HG02973 (cell line): ENCODE measurements around the gene CCM2.

Experiments
- ATAC-seq: cut with Tn5 transposase; IDR thresholded peaks from one replicate; pipeline ENCODE4 v1.9.1; 2021; ENCODE audit warnings: moderate library complexity; ENCODE audit not compliant: unreplicated experiment

The CCM2 gene

GRCh38 chr7:45000093-45001032 lies at the start of gene CCM2:
Gene CCM2, plus strand, starts transcription at chr7:45000201. Its CDS starts 133 bp downstream, at chr7:45000334.
- ATAC-seq: peak; percentile 5

GRCh38 chr7:44953156-44953555 lies 46.8 kb upstream of the CCM2 start:
- no peak for ATAC-seq

GRCh38 chr7:44955733-44956132 lies 44.3 kb upstream of the CCM2 start:
- ATAC-seq: no peak

- ATAC-seq: no peak
Measured at GRCh38 chr7:44956157-44956766, 43.7 kb upstream of the CCM2 start.

- no peak for ATAC-seq
Measured at GRCh38 chr7:44958645-44959344, 41.2 kb upstream of the CCM2 start.

- no peak for ATAC-seq
Measured at GRCh38 chr7:44959433-44959951, 40.5 kb upstream of the CCM2 start.

- ATAC-seq: no peak
Measured at GRCh38 chr7:44960011-44960580, 39.9 kb upstream of the CCM2 start.

GRCh38 chr7:44961844-44962482 lies 38.0 kb upstream of the CCM2 start:
- ATAC-seq: no peak

- no peak for ATAC-seq
Measured at GRCh38 chr7:44962483-44963251, 37.3 kb upstream of the CCM2 start.

GRCh38 chr7:44963364-44964290 lies 36.4 kb upstream of the CCM2 start:
- ATAC-seq: no peak

GRCh38 chr7:44964384-44964830 lies 35.6 kb upstream of the CCM2 start:
- no peak for ATAC-seq

- no peak for ATAC-seq
Measured at GRCh38 chr7:44964831-44965440, 35.1 kb upstream of the CCM2 start.

- ATAC-seq: no peak
Measured at GRCh38 chr7:44965441-44965903, 34.5 kb upstream of the CCM2 start.

GRCh38 chr7:44965937-44966730 lies 33.9 kb upstream of the CCM2 start:
- no peak for ATAC-seq

- ATAC-seq: no peak
Measured at GRCh38 chr7:44966731-44967538, 33.1 kb upstream of the CCM2 start.
